GM19328 (cell line): ENCODE results near the gene CTIF.
"Not testable (repeated sequence)": the region's sequence is repeated elsewhere in the genome, so short reads cannot be mapped to it uniquely, and the experiment has no call there.

Source experiments
- ATAC-seq: cut with Tn5 transposase; IDR thresholded peaks from one replicate; pipeline ENCODE4 v1.9.1; 2021; ENCODE audit warnings: mild to moderate bottlenecking, moderate library complexity; ENCODE audit not compliant: unreplicated experiment

The CTIF gene

GRCh38 chr18:48699761-48700160 lies 160.9 kb downstream of the CTIF start:
- no peak for ATAC-seq

DNA sequence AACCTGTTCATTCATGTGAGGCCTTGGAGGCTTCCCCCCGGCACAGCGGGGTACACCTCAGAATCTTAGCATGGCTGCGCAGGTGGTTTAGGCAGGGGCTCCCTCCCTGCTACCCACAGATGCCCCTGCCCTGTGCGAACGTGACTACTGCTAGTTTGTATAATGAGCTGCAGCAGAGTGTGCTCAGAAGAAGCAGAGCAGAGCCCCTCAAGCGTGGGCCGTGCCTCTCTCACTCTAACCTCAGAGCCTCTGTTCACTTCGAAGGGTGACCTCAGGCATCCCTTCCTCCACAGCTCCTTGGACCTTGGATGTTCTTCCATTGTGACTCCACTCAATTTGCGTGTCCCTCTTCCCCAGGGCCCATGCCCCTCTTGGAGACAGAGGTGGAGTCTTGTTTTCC lies 161.6 kb downstream of the CTIF start:
- no peak for ATAC-seq

DNA sequence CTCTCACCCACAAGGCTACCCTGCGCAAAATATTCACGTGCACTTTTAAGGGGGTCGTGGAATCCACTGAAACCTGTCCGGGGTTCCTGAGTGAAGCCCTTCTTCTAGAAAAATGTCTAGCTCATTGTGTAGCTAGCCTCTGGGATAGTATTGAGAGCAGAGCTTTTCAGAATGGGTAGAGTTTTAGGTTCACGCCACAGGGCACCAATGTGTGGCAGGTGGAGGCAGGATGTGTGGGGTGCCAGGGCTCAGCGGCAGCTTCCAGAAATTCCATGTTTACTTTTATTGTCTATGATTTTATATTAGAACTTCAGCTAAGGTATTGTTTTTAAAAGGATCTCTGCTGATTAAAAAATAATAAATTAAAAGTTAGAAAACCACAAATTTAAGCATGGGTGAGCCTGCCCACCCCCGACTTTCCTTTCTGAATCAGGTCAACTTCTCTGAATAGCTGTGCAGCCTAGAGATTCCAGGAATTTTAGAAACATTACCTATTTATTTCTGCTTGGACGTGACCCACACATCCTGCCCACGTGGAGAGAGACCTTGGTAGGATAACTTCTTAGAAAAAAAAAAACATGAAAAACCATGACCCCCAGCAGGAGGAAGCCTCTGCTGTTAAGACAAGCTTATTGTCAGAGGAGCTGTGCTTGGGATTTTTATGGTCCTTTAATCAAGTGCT lies 163.7 kb downstream of the CTIF start:
- ATAC-seq: no peak

- ATAC-seq: no peak
These were observed 164.2 kb downstream of the CTIF start for GRCh38 chr18:48703028-48703386.

DNA sequence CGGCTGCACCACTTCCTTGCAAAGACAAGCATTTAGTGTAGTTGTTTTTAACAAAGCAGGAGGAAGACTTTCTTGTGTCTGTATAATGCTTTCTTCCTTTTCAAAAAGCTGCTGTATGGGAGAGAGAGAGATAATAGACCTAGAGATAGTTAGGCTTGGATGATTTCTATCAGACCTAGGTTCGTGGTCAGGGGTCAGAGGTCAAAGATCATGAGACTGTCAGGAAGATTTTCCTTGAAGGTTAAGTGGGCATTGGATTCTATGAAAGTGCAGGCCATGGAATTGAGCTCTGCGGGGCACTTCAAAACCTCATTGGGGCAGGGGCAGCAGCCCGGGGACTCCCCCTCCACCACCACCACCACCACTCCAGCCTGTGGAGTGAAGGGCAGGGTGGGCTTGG lies 164.6 kb downstream of the CTIF start:
- ATAC-seq: no peak

GRCh38 chr18:48705043-48705442 lies 166.2 kb downstream of the CTIF start:
- ATAC-seq: no peak

- no peak for ATAC-seq
These were observed 166.7 kb downstream of the CTIF start for GRCh38 chr18:48705531-48705930.

DNA sequence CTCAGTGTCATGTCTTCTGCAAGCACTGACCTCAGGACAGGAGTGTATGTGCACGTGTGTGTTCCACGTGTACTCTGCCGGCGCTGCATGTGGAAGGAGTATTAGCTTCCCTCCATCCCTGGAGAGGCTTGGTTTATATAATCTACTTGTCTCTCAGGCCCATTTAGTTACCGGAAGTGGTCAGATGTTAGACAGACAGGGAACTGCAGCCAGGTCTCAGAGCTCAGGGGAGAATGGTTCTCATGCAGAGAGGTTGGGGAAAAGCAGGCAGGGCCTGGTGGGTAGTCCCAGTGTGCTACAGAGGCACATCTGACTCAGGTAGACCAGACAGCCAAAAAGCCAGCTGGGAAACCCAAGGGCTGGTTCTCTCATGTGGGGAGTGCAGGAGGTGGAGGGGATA lies 167.9 kb downstream of the CTIF start:
- ATAC-seq: no peak

- ATAC-seq: no peak
These were observed 168.9 kb downstream of the CTIF start for GRCh38 chr18:48707636-48708296.

DNA sequence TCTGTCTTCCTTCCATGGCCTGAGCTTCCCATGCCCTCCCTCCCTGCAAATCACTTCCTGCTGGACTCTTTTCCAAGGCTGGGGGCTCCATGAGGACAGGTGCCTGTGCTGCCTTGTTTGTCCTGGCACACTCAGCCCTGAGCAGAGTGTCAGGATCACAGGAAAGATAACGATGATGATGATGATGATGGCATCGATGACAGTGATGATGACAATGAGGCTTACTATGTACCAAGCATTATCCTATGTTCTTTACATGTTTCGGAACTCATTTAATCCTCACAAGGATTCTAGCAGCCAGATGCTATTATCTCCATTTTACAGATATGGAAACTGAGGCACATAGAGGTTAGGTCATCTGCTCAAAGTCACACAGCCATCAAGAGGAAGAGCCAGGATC lies 170.0 kb downstream of the CTIF start:
- no peak for ATAC-seq

DNA sequence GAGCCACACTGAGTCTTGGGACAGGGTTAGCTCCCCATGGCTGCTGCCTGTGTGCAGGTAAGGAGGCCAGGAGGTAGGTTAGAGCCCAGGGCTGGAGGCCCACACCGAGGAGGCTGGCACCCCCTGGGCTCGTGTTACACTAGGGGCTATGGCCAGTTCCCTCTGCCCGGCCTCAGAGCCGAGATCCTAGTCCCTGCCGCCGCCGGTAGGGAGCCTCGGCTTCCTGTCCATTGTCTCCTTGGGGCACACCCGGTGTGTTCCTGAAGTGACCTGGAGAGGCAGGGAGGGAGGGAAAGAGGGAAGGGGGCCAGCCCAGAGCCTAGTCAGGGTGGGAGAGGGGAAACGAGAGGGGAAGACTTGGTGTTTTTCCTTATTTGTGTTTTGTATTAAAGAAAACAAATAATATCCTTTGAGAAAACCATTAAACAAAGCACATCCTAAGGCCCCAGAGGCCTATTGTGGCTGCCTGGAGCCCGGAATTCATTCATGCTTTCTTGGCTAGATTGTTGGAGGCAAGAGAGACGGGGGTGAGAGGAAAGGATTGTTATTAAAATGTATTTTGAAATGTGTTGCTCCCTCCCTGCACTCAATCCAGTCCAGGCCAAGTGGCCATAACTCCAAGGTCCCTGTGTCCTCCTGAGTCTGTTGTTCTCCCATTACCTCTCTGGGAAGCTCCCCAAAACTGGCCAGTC lies 170.7 kb downstream of the CTIF start:
- no peak for ATAC-seq

GRCh38 chr18:48711651-48712486 lies 173.0 kb downstream of the CTIF start:
- no peak for ATAC-seq

DNA sequence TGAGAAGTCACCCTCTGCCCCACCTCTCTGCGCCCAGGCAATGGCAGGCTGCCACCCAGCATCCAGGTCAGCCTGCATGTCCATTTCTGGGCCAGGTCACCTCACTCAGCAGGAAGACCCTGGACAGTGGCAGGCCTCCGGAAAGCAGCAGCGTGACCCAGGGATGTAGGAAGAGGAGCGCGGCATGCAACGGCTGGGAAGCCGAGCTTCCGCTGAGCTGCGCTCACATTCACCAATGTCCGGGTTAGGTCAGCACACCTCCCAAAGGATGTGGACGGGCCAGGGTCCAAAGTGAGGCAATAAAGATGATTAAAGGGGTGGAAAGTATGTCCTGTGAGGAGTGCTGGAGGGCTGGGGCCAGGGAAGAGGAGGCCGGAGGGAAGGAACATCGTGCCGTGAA lies 174.5 kb downstream of the CTIF start:
- ATAC-seq: no peak

DNA sequence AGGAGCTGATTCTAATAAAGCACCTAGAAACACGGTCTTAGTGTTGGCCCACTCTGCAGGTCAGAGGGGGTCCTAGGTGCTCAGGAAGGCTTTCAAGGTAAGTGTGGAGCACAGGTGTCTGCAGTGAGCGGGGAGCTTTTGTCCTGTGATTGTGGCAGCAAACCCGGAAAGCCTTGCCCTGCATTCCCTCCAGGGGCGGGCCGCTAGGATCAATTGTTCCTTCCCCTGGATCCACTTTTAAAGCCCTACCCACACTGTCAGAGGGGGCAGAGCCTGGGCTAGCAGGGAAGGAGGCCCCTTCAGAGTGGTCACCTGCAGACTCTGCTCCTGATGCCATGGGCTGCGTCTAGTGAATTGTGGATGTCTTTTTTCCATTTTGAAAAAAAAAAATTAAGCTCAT lies 176.0 kb downstream of the CTIF start:
- no peak for ATAC-seq

- ATAC-seq: peak; percentile 72
These were observed 177.0 kb downstream of the CTIF start for GRCh38 chr18:48715711-48716361.

DNA sequence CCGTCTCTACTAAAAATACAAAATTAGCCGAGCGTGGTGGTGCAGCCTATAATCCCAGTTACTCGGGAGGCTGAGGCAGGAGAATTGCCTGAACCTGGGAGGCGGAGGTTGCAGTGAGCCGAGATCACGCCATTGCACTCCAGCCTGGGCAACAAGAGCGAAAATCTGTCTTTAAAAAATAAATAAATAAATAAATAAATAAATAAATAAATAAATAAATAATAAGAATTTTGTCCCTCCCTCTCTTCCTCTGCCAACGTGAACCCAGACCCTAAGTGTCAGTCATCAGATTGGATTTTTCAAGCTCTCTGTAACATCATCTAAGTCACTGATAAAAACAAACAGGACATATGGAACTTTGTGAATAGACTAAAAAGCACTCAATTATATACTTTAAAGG lies 178.4 kb downstream of the CTIF start:
- ATAC-seq: not testable (repeated sequence)

DNA sequence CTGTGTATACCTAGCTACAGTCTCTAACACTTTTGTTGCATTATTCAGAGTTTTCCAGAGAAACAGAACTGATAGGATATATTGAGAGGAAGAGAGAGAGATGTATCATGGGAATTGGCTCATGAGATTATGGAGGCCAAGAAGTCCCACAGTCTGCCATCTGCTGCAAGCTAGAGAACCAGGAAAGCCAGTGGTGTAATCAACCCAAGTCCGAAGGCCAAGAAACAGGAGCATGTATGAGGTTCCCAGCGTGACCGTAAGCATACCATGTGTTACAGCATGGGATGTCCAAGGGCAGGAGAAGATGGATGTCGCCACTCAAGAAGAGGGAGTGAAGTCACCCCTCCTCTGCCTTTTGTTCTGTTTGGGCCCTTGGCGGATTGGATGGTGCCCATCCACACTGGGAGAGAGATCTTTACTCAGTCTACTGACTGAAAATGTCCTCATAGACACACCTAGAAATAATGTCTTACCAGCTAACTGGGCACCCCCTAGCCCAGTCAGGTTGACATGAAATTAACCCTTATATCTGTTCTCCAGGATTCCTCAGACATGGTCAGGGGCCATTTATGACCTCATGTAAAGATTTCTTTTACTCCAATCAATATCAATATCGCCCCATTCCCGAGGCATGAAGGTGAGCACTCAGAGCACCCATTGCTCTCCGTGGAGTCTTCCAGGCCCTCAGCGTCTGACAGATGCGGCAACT lies 179.6 kb downstream of the CTIF start:
- no peak for ATAC-seq

GRCh38 chr18:48719388-48719787 lies 180.6 kb downstream of the CTIF start:
- no peak for ATAC-seq

- no peak for ATAC-seq
These were observed 181.3 kb downstream of the CTIF start for GRCh38 chr18:48719974-48720654.

GRCh38 chr18:48720655-48721025 lies 181.8 kb downstream of the CTIF start:
- no peak for ATAC-seq
